Trophoblast cell (in vitro differentiated cells and primary cell): Measurements from ENCODE around the gene FANCL. TPM values are rescaled to one million over a fixed set of nuclear protein-coding genes. Genes with fewer than 3 reads are reported as not detected.
A peak's percentile ranks its signal among the peaks of the same experiment; 100 is the strongest.
"Not testable (repeated sequence)": the region's sequence is repeated elsewhere in the genome, so short reads cannot be mapped to it uniquely, and the experiment has no call there.

ENCODE experiments used
- DNase-seq, 2 donors: peaks; one replicate each; pipeline ENCODE4 v3.0.0-alpha.2; 2016
- H2AFZ ChIP-seq: 2 replicates; pipeline ENCODE4 v1.6.1; 2013; ENCODE audit warnings: low read length, moderate library complexity, mild to moderate bottlenecking; ENCODE audit not compliant: insufficient read depth, poor library complexity
- H2AK5ac ChIP-seq: 2 replicates; pipeline ENCODE4 v1.6.1; 2013; ENCODE audit warnings: mild to moderate bottlenecking, low read length
- H2BK120ac ChIP-seq: 2 replicates; pipeline ENCODE4 v1.6.1; 2013; ENCODE audit warnings: low read length, mild to moderate bottlenecking, moderate library complexity; ENCODE audit not compliant: insufficient read depth, poor library complexity
- H2BK12ac ChIP-seq: 2 replicates; pipeline ENCODE4 v1.6.1; 2013; ENCODE audit warnings: mild to moderate bottlenecking, low read length, moderate library complexity
- H2BK5ac ChIP-seq: 2 replicates; pipeline ENCODE4 v1.6.1; 2013; ENCODE audit warnings: low read length, low read depth, moderate library complexity, mild to moderate bottlenecking; ENCODE audit not compliant: poor library complexity
- H3K14ac ChIP-seq: 2 replicates; pipeline ENCODE4 v1.6.1; 2013; ENCODE audit warnings: mild to moderate bottlenecking, low read length
- H3K18ac ChIP-seq: 2 replicates; pipeline ENCODE4 v1.6.1; 2013; ENCODE audit warnings: mild to moderate bottlenecking, low read length
- H3K23ac ChIP-seq: 2 replicates; pipeline ENCODE4 v1.6.1; 2013; ENCODE audit warnings: low read length
- H3K27ac ChIP-seq: 2 replicates; pipeline ENCODE4 v1.5.1; 2013; ENCODE audit warnings: low read depth, mild to moderate bottlenecking, inconsistent platforms, low read length, moderate library complexity
- H3K27me3 ChIP-seq: 2 replicates; pipeline ENCODE4 v1.6.1; 2013; ENCODE audit warnings: inconsistent platforms, mild to moderate bottlenecking, low read length, moderate library complexity; ENCODE audit not compliant: insufficient read depth
- H3K36me3 ChIP-seq, 2 experiments: 1 replicate in 1 of 2; 2 replicates in 1 of 2; pipeline ENCODE4 v1.6.1; 2013; ENCODE audit warnings: low read length in 2 of 2, mild to moderate bottlenecking in 2 of 2, moderate library complexity in 1 of 2; ENCODE audit not compliant: insufficient read depth in 2 of 2, control insufficient read depth in 1 of 2
- H3K4ac ChIP-seq: 2 replicates; pipeline ENCODE4 v1.6.1; 2013; ENCODE audit warnings: low read depth, mild to moderate bottlenecking, low read length, moderate library complexity
- H3K4me1 ChIP-seq, 2 experiments: 1 replicate in 1 of 2; 2 replicates in 1 of 2; pipeline ENCODE4 v1.6.1; 2013; ENCODE audit warnings: low read length in 2 of 2, mild to moderate bottlenecking in 2 of 2, moderate library complexity in 1 of 2; ENCODE audit not compliant: insufficient read depth in 2 of 2, control insufficient read depth in 1 of 2
- H3K4me2 ChIP-seq: 2 replicates; pipeline ENCODE4 v1.6.1; 2013; ENCODE audit warnings: inconsistent platforms, mild to moderate bottlenecking, low read length, moderate library complexity
- H3K4me3 ChIP-seq: 2 replicates; pipeline ENCODE4 v1.5.1; 2013; ENCODE audit warnings: mild to moderate bottlenecking, low read depth, low read length, inconsistent platforms
- H3K79me1 ChIP-seq: one replicate; pipeline ENCODE4 v1.6.1; 2013; ENCODE audit warnings: low read length
- H3K79me2 ChIP-seq: 2 replicates; pipeline ENCODE4 v1.6.1; 2013; ENCODE audit warnings: low read length, mild to moderate bottlenecking; ENCODE audit not compliant: control insufficient read depth, insufficient read depth, poor library complexity
- H3K9ac ChIP-seq: 2 replicates; pipeline ENCODE4 v1.6.1; 2013; ENCODE audit warnings: mild to moderate bottlenecking, low read length
- H3K9me3 ChIP-seq: 2 replicates; pipeline ENCODE4 v1.6.1; 2013; ENCODE audit warnings: low read depth, mild to moderate bottlenecking, control low read depth, inconsistent platforms, low read length; ENCODE audit not compliant: insufficient read depth
- H4K12ac ChIP-seq: 2 replicates; pipeline ENCODE4 v1.6.1; 2013; ENCODE audit warnings: low read depth, mild to moderate bottlenecking, low read length, moderate library complexity
- H4K8ac ChIP-seq: 2 replicates; pipeline ENCODE4 v1.6.1; 2013; ENCODE audit warnings: low read depth, mild to moderate bottlenecking, low read length, moderate library complexity
- H4K91ac ChIP-seq: one replicate; pipeline ENCODE4 v1.6.1; 2013; ENCODE audit warnings: low read depth, mild to moderate bottlenecking, low read length, moderate library complexity
- WGBS: extraction: QIAGEN DNeasy Blood & Tissue Kit; methylation state at CpG from one replicate; pipeline ENCODE4 v1.1.7; 2013; ENCODE audit warnings: missing lambda C conversion rate; ENCODE audit not compliant: insufficient read length, insufficient coverage; ENCODE audit errors: extremely low coverage; 5-methylcytosine and 5-hydroxymethylcytosine counted together
- polyA plus RNA-seq: library from polyadenylated mRNA; stranded (reverse); fragments of 200-250 nt; gene quantifications from 2 replicates; pipeline ENCODE4 v1.2.3, GENCODE V29; 2013

Gene FANCL
- 10.4 and 10.7 TPM in 2 replicates for polyA plus RNA-seq

GRCh38 chr2:58240670-58241545 is at the start of gene FANCL:
Gene FANCL (minus strand): TSS chr2:58241325. CDS start chr2:58241313, 12 bp downstream.
- H2BK12ac ChIP-seq, result peak within 1 kb of the TSS; percentile 72
- H4K12ac ChIP-seq, result peak within 1 kb of the TSS; percentile 97
- H4K8ac ChIP-seq, result peak within 1 kb of the TSS; percentile 99
- no peak within 1 kb of the TSS for H2AK5ac ChIP-seq
- H3K4ac ChIP-seq, result peak within 1 kb of the TSS; percentile 54
- no CpG with 5 or more reads among the region's 59 CpGs for WGBS
- no peak within 1 kb of the TSS for H3K23ac ChIP-seq
- no peaks in the 10 kb centered on the region for H3K36me3 ChIP-seq
- H3K4me2 ChIP-seq, result peak within 1 kb of the TSS; percentile 69
- H3K14ac ChIP-seq, result peak within 1 kb of the TSS; percentile 99
- peak within 1 kb of the TSS; percentile 73 for H3K9ac ChIP-seq
- peak within 1 kb of the TSS; percentile 97 for H2BK5ac ChIP-seq
- H2AFZ ChIP-seq, result peak within 1 kb of the TSS; percentile 99
- peak within 1 kb of the TSS; percentile 98 for H3K18ac ChIP-seq
- no peaks in the 10 kb centered on the region for H3K27me3 ChIP-seq
- peaks cover 0 to 2% of the 10 kb centered on the region in 2 experiments for H3K4me1 ChIP-seq
- DNase-seq, result peak; percentile 96 to 97
- peak within 1 kb of the TSS; percentile 97 for H3K27ac ChIP-seq
- peak within 1 kb of the TSS; percentile 96 for H2BK120ac ChIP-seq
- peak within 1 kb of the TSS; percentile 98 for H4K91ac ChIP-seq
- H3K9me3 ChIP-seq, result no peaks in the 10 kb centered on the region
- H3K79me2 ChIP-seq, result peaks cover 5% of the 10 kb centered on the region
- H3K79me1 ChIP-seq, result peaks cover 7% of the 10 kb centered on the region
- peak within 1 kb of the TSS; percentile 77 for H3K4me3 ChIP-seq

GRCh38 chr2:58289029-58289428 is 47.9 kb upstream of the FANCL start:
- Histone ChIP-seq H4K12ac (no peak overlapping the region), H3K18ac (no peak overlapping the region), H4K8ac (no peak overlapping the region), H2BK12ac (no peak overlapping the region), H3K9me3 (no peaks in the 10 kb centered on the region), H2BK120ac (no peak overlapping the region), H3K79me1 (no peaks in the 10 kb centered on the region), H2AFZ (no peak overlapping the region), H3K27me3 (no peaks in the 10 kb centered on the region), H3K9ac (no peak overlapping the region), H3K27ac (no peak overlapping the region), H3K4me3 (no peak overlapping the region), H3K4ac (no peak overlapping the region), H2BK5ac (no peak overlapping the region), H4K91ac (no peak overlapping the region), H3K4me2 (no peak overlapping the region), H3K4me1 (no peaks in the 10 kb centered on the region), H3K36me3 (no peaks in the 10 kb centered on the region), H3K23ac (no peak overlapping the region), H3K79me2 (no peaks in the 10 kb centered on the region), H3K14ac (no peak overlapping the region), H2AK5ac (no peak overlapping the region)
- no peak for DNase-seq
- WGBS, result no CpG with 5 or more reads among the region's 3 CpGs

- H3K4me2 ChIP-seq, result no peak overlapping the region
- no peaks in the 10 kb centered on the region for H3K36me3 ChIP-seq
- H3K4ac ChIP-seq, result no peak overlapping the region
- H4K12ac ChIP-seq, result no peak overlapping the region
- H4K8ac ChIP-seq, result no peak overlapping the region
- H2AK5ac ChIP-seq, result no peak overlapping the region
- H3K27me3 ChIP-seq, result no peaks in the 10 kb centered on the region
- no peak overlapping the region for H2BK120ac ChIP-seq
- no peak overlapping the region for H4K91ac ChIP-seq
- H2AFZ ChIP-seq, result no peak overlapping the region
- H3K79me2 ChIP-seq, result no peaks in the 10 kb centered on the region
- H3K18ac ChIP-seq, result no peak overlapping the region
- no peak for DNase-seq
- H3K4me3 ChIP-seq, result no peak overlapping the region
- H3K27ac ChIP-seq, result no peak overlapping the region
- H3K9me3 ChIP-seq, result no peaks in the 10 kb centered on the region
- no peaks in the 10 kb centered on the region for H3K79me1 ChIP-seq
- H2BK12ac ChIP-seq, result no peak overlapping the region
- H3K9ac ChIP-seq, result no peak overlapping the region
- H3K14ac ChIP-seq, result no peak overlapping the region
- H3K23ac ChIP-seq, result no peak overlapping the region
- H2BK5ac ChIP-seq, result no peak overlapping the region
- no peaks in the 10 kb centered on the region for H3K4me1 ChIP-seq
Observed at GRCh38 chr2:58283931-58284330, 42.8 kb upstream of the FANCL start.

- H3K4me1 ChIP-seq, H2BK5ac ChIP-seq, H3K27me3 ChIP-seq, H4K12ac ChIP-seq, H3K4ac ChIP-seq, H3K79me1 ChIP-seq, H3K9ac ChIP-seq, H4K91ac ChIP-seq, H3K4me2 ChIP-seq, H3K36me3 ChIP-seq, H4K8ac ChIP-seq, H2AFZ ChIP-seq, H3K18ac ChIP-seq, H3K9me3 ChIP-seq, H2BK120ac ChIP-seq, H2AK5ac ChIP-seq, H3K79me2 ChIP-seq, H3K27ac ChIP-seq, H3K14ac ChIP-seq, H3K4me3 ChIP-seq, H2BK12ac ChIP-seq, H3K23ac ChIP-seq: not testable (repeated sequence)
- peak; percentile 13 to 64 for DNase-seq
- no CpG with 5 or more reads among the region's 3 CpGs for WGBS
Observed at GRCh38 chr2:58275144-58275543, 34.0 kb upstream of the FANCL start.
